HFF-Myc (cell line): ENCODE results near the gene RABEP2.
"Not testable (repeated sequence)": the region's sequence is repeated elsewhere in the genome, so short reads cannot be mapped to it uniquely, and the experiment has no call there.

Experiments
- DNase-seq: peaks from one replicate; pipeline ENCODE4 v3.0.0-alpha.2; 2011; ENCODE audit warnings: low read depth; ENCODE audit errors: extremely low read depth
- H3K4me3 ChIP-seq: replicated peaks from 2 replicates; pipeline ENCODE4 v1.5.1; 2011; ENCODE audit warnings: low read depth, mild to moderate bottlenecking, control low read depth, low read length
- CTCF ChIP-seq: IDR thresholded peaks from 2 replicates; pipeline ENCODE4 v1.5.1; 2012; ENCODE audit warnings: mild to moderate bottlenecking, low read depth, low read length, control low read depth; ENCODE audit errors: missing control alignments

The RABEP2 gene

GRCh38 chr16:28898942-28899341, 26.1 kb downstream of the RABEP2 start:
- H3K4me3 ChIP-seq: no peak overlapping the region
- TF ChIP-seq CTCF: no peak
- no peak for DNase-seq

GRCh38 chr16:28898266-28898665, 26.8 kb downstream of the RABEP2 start:
- no peak overlapping the region for H3K4me3 ChIP-seq
- no peak for DNase-seq
- TF ChIP-seq CTCF: no peak

GRCh38 chr16:28897826-28898225, 27.2 kb downstream of the RABEP2 start:
- H3K4me3 ChIP-seq: no peak overlapping the region
- TF ChIP-seq CTCF: no peak
- no peak for DNase-seq

- TF ChIP-seq CTCF: no peak
- no peak overlapping the region for H3K4me3 ChIP-seq
- DNase-seq: no peak
These were observed 29.4 kb downstream of the RABEP2 start for GRCh38 chr16:28895609-28896008.

- DNase-seq: no peak
- TF ChIP-seq CTCF: no peak
- H3K4me3 ChIP-seq: no peak overlapping the region
These were observed 31.7 kb downstream of the RABEP2 start for GRCh38 chr16:28893291-28893690.

- no peak for TF ChIP-seq CTCF
- H3K4me3 ChIP-seq: no peak overlapping the region
These were observed 32.8 kb downstream of the RABEP2 start for GRCh38 chr16:28891964-28892890.

GRCh38 chr16:28890355-28890754, 34.7 kb downstream of the RABEP2 start:
- H3K4me3 ChIP-seq: not testable (repeated sequence)

More at GRCh38 chr16:28891964-28892890, 32.8 kb downstream of the RABEP2 start:
- no peak for DNase-seq

More at GRCh38 chr16:28890355-28890754, 34.7 kb downstream of the RABEP2 start:
- DNase-seq: not testable (repeated sequence)
